ENCODE data around the gene ZNF644.

- TF ChIP-seq POLR2A (IDR thresholded peaks at IDR 0.05; ENCODE audit: low read length) (no peak), GATA1 (IDR thresholded peaks at IDR 0.05; ENCODE audit: low read depth, low read length) (no peak)
Observed at GRCh38 chr1:90995311-90995894, 26.4 kb downstream of the ZNF644 start.

Measured in erythroblast (primary cell).